Suprapubic skin (tissue), 3 donors: ENCODE data around the gene ZNF154.

Experiments used
- CTCF ChIP-seq, 2 donors: fragments of 200-600 bp in 1 of 2; fragments of 450-650 bp in 1 of 2; sonication (generic) in 1 of 2; IDR thresholded peaks; one replicate each; pipeline ENCODE4 v1.5.1; 2016 to 2019; ENCODE audit warnings: antibody characterized with exemption in 2 of 2, mild to moderate bottlenecking in 1 of 2, moderate library complexity in 1 of 2
- EP300 ChIP-seq: sonication (generic); formaldehyde crosslinking; IDR thresholded peaks from one replicate; pipeline ENCODE4 v1.6.1; 2017; ENCODE audit warnings: antibody characterized with exemption

GRCh38 chr19:57747472-57747807 lies 38.4 kb upstream of the ZNF154 start:
- TF ChIP-seq CTCF (IDR thresholded peaks at IDR 0.05) (no peak), EP300 (no peak)
